Calu3 (cell line): ENCODE measurements around the gene NPHP4. TPM values are rescaled to one million over a fixed set of nuclear protein-coding genes. Genes with fewer than 3 reads are reported as not detected.

Experiments
- BruUV-seq: library from RNA; stranded (reverse); fragments of 400-500 nt; replicated peaks from 2 replicates; lab custom pipeline; 2021; lab: Mats Ljungman, UMichigan
- CTCF ChIA-PET: fragments of 300-600 bp; sonication (Branson Sonifier 250); formaldehyde crosslinking; loops from one replicate; lab custom pipeline; 2022; ENCODE audit warnings: antibody characterized with exemption; lab: Charles Lee
- DNase-seq: peaks from one replicate; pipeline ENCODE4 v3.0.0; 2022
- H3K27ac Mint-ChIP-seq: one replicate; pipeline ENCODE4 v1.8.0; 2022; ENCODE audit warnings: mixed read lengths; ENCODE audit not compliant: unreplicated experiment
- H3K27me3 Mint-ChIP-seq: one replicate; pipeline ENCODE4 v1.8.0; 2022; ENCODE audit warnings: mixed read lengths; ENCODE audit not compliant: unreplicated experiment
- H3K36me3 Mint-ChIP-seq: one replicate; pipeline ENCODE4 v1.8.0; 2022; ENCODE audit warnings: mild to moderate bottlenecking, moderate library complexity, mixed read lengths; ENCODE audit not compliant: insufficient read depth, unreplicated experiment
- H3K4me1 Mint-ChIP-seq: one replicate; pipeline ENCODE4 v1.8.0; 2022; ENCODE audit warnings: mild to moderate bottlenecking, low read depth, mixed read lengths; ENCODE audit not compliant: unreplicated experiment
- H3K4me3 Mint-ChIP-seq: one replicate; pipeline ENCODE4 v1.8.0; 2022; ENCODE audit warnings: mild to moderate bottlenecking, low read depth, moderate library complexity, mixed read lengths; ENCODE audit not compliant: unreplicated experiment
- H3K9me3 Mint-ChIP-seq: one replicate; pipeline ENCODE4 v1.8.0; 2022; ENCODE audit warnings: low read depth, mixed read lengths; ENCODE audit not compliant: unreplicated experiment
- CTCF ChIP-seq: fragments of 200-600 bp; IDR thresholded peaks from one replicate; pipeline ENCODE4 v1.8.0; 2022; ENCODE audit warnings: antibody characterized with exemption; ENCODE audit not compliant: unreplicated experiment
- intact Hi-C: fragments of 100-400 bp; cut with micrococcal nuclease; formaldehyde crosslinking; loops from one replicate; pipeline ENCODE4 v1.10.0; 2022; ENCODE audit not compliant: unreplicated experiment
- total RNA-seq: library from RNA; stranded (reverse); gene quantifications from 2 replicates; pipeline ENCODE4 v1.2.3, GENCODE V29; 2022

The NPHP4 gene
- total RNA-seq, 1 experiment from 2014 or later = 11.1 TPM

GRCh38 chr1:5889462-5889861, 102.8 kb downstream of the NPHP4 start:
- intact Hi-C loops = no loop called here
- Mint-ChIP-seq H3K27ac (no peak overlapping the region), H3K4me1 (no peaks in the 10 kb centered on the region), H3K36me3 (peaks cover 5% of the 10 kb centered on the region), H3K9me3 (no peaks in the 10 kb centered on the region), H3K4me3 (no peak overlapping the region), H3K27me3 (no peaks in the 10 kb centered on the region)
- CTCF ChIA-PET = no interaction called here
- no TSS peak for BruUV-seq
- no peak for TF ChIP-seq CTCF
- DNase-seq = no peak

- intact Hi-C loops = no loop called here
- peaks cover 5% of the 10 kb centered on the region for H3K36me3 Mint-ChIP-seq
- no peak for TF ChIP-seq CTCF
- no peak overlapping the region for H3K27ac Mint-ChIP-seq
- H3K4me1 Mint-ChIP-seq = no peaks in the 10 kb centered on the region
- DNase-seq = no peak
- H3K4me3 Mint-ChIP-seq = no peak overlapping the region
- CTCF ChIA-PET = no interaction called here
- no peaks in the 10 kb centered on the region for H3K27me3 Mint-ChIP-seq
- H3K9me3 Mint-ChIP-seq = no peaks in the 10 kb centered on the region
- no TSS peak for BruUV-seq
Measured at GRCh38 chr1:5888606-5889211, 103.5 kb downstream of the NPHP4 start.

- TF ChIP-seq CTCF = no peak
- no peaks in the 10 kb centered on the region for H3K27me3 Mint-ChIP-seq
- no peaks in the 10 kb centered on the region for H3K4me1 Mint-ChIP-seq
- H3K36me3 Mint-ChIP-seq = peaks cover 5% of the 10 kb centered on the region
- CTCF ChIA-PET = no interaction called here
- no peak overlapping the region for H3K4me3 Mint-ChIP-seq
- no peak for DNase-seq
- BruUV-seq = no TSS peak
- H3K27ac Mint-ChIP-seq = no peak overlapping the region
- H3K9me3 Mint-ChIP-seq = no peaks in the 10 kb centered on the region
- intact Hi-C loops = no loop called here
Measured at GRCh38 chr1:5887971-5888361, 104.3 kb downstream of the NPHP4 start.

GRCh38 chr1:5887349-5887970, 104.8 kb downstream of the NPHP4 start:
- CTCF ChIA-PET = no interaction called here
- no peak for TF ChIP-seq CTCF
- intact Hi-C loops = no loop called here
- H3K36me3 Mint-ChIP-seq = peaks cover 9% of the 10 kb centered on the region
- no peaks in the 10 kb centered on the region for H3K9me3 Mint-ChIP-seq
- no peaks in the 10 kb centered on the region for H3K27me3 Mint-ChIP-seq
- BruUV-seq = no TSS peak
- no peak for DNase-seq
- H3K4me3 Mint-ChIP-seq = no peak overlapping the region
- H3K27ac Mint-ChIP-seq = no peak overlapping the region
- H3K4me1 Mint-ChIP-seq = no peaks in the 10 kb centered on the region
